SHP77 (cell line): ENCODE measurements around the gene ENOPH1.
"Not testable (repeated sequence)": the region's sequence is repeated elsewhere in the genome, so short reads cannot be mapped to it uniquely, and the experiment has no call there.

Source experiments
- DNase-seq, 2 experiments: peaks; one replicate each; lab custom pipeline; 2025; lab: John Stamatoyannopoulos, UW

ENOPH1 gene

DNA sequence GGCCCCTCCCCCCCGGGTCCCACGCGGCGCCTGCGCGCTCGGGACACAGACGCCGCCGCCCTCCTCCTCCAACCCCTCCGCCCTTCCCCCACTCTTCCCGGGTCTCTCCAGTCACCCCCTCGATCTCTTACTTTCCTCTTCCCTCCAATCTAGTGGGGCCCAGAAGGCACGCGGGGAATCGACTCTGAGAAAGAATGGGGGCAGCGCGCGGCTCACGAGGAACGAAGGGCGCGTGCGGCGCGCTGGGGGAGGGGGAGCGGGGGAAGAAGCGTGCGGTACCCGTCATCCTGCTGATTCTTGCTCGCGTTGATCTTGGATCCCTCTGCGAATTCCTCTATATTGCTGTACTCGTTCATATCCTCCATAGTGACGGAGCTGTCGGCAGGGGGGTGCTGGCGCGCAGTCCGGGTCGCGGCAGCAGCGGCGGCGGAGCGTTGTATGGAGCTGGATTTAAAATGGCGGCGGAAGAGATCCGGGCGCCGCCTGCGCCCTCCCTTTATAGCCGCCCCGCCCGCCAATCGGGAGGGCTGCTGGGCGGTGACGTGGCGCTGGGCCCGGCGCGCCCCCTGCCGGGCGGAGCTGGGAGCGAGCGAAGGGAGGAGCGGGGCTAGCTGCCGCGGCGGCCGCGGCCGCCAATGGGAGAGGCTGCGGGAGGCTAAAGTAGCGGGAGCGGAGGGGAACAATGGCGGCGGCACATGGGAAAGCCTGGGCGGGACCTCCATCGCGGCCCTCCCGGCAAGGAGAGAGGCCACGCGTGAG, 1.2 kb upstream of the ENOPH1 start:
- peak; percentile 76 to 79 for DNase-seq

DNA sequence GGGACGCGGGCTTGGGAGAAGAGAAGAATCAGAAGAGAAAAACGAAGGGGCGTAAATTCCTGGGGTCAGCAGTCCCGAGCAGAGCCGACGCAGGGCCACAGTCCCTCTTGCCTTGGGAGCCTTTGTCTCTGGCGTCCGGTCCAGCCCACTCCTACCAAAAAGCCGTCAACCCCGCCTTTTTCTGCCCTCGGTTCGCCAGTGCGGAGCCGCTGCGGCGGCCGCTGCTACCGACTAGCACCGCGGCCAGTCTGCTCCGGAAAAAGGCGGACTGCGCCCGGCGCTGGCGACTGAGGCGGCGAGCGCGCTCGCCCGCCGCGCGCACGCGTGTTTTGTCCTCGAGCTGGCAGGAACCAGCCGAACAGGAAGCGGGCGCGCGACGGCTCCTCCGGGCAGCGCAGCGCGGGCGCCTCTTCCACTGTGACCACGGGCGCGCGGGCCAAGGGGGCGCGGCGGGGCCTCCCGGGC, 630 bp upstream of the ENOPH1 start:
- no peak for DNase-seq

DNA sequence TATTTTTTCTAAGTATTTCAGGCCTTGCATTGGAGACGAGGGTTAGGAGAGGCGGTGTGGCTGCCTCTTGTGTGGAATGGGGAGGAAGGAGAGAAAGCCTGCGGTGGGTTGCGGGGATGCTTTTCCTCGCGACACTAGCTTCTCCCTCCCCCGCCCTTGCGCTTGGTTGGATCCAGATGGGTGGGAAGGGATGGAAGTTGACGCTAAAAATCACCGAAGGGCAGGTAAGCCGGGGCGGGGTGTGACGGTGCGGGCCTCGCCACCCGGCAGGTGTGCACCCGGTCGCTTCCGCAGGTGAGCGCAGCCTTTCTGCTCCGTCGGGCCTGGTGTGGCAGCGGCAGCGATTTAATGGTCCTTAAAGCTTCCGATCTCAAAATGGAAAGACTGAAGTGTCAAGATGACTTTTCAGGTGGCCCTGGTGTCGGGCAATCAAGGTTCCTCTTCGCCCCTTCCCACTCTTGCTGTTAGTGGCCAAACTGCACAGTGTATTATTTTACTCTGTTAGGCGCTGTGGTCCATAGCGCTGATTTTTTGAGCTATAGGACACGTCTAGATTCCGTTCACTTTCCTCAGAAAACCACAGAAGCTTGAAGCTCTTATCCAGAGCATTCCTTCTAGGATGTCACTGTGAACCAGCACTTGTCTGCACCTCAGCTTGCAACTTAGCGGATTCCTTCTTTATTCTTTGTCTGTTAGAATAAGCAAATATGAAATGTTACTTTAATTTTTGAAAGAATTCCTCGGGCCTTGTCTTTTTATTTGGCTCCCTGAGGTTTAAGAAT, 765 bp downstream of the ENOPH1 start:
- peak; percentile 50 to 58 for DNase-seq

DNA sequence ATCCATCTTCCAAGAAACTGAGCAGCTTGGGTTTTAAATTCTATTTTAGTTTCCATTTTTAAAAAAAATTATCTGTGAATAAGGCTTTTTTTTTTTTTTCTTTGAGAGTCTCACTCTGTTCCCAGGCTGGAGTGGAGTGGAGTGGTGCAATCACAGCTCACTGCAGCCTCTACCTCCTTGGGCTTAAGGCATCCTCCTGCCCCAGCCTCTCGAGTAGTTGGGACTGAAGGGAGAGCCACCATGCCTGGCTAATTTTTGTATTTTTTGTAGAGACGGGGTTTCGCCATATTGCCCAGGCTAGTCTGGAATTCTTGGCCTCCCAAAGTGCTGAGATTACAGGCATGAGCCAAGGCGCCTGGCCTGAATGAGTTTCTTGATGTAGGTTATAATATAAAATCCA, 1.4 kb downstream of the ENOPH1 start:
- no peak for DNase-seq

DNA sequence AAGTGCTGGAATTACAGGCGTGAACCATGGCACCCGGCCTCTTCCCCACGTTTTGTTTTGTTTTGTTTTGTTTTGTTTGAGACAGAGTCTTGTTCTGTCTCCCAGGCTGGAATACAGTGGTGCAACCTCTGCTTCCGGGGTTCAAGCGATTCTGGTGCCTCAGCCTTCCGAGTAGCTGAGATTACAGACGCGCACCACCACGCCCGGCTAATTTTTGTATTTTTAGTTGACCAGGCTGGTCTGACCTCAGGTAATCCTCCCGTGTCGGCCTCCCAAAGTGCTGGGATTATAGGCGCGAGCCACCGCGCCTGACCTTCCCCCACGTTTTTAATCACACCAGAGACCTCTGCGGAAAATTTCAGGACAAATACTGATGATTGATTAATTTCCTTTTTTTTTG, 2.2 kb downstream of the ENOPH1 start:
- DNase-seq = no peak

DNA sequence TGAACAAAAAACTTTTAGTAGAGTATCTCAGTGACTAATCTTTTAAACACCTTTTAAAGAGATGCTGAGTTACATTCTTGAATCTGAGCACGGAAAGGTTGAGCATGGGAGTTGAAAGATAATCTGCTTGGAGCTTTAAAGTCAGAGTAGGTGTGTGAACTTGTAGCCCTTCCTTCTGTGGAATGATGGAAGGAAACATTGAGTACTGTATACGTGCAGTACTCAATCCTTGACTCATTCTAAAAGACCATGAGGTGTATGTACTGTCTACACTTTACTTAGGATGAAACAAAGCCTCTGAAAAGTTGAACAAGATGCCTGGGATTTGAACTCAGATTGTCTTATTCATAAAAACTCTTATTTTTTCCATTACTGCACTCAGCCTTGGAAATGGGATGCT, 3.4 kb downstream of the ENOPH1 start:
- DNase-seq = no peak

DNA sequence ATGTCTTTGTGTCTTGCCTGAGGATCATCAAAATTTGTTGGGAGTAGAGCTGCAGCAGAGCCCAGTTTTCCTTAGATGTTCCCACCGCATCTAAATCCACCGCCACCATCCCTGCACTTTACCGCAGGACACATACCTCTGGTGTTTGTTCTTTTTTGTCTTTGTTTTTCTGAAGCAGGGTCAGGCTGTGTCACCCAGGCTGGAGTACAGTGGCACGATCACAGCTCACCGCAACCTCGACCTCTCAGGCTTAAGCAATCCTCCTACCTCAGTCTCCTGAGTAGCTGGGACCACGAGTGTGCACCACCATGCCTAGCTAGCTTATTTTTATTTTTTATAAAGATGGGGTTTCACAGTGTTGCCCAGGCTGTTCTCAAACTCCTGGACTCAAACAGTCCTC, 4.6 kb downstream of the ENOPH1 start:
- no peak for DNase-seq

DNA sequence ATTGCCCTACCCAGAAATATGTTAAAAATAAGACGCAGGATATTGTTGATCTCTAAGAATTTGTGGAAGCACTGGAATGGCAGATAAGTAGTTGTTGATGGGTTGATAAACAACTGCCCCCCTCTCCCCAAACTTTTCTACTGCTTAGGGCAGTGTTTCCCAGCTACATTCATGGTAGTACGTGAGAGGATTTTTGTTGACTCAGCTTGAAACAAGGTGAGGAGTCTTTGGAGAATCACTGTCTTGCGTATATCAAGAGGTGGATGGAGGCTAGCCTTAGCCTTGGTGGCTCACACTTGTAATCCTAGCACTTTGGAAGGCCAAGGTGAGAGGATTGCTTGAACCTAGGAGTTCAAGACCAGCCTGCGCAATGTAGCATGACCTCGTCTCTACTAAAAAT, 5.7 kb downstream of the ENOPH1 start:
- no peak for DNase-seq

DNA sequence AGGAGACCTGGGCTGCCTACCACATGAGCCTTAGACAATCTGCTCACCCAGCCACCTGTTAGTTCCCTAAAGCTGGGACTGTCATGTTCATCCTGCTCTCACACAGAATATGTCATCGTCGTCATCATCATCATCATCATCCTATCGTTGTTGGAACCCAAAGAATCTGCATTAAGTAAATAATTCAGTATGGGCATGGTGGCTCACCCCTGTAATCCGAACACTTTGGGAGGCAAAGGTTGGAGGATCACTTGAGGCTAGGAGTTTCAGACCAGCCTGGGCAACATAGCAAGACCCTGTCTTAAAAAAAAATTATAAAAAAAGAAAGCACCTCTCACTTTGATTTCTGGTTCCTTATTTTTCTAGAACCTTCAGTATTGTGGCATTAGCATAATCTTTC, 6.4 kb downstream of the ENOPH1 start:
- DNase-seq = no peak

DNA sequence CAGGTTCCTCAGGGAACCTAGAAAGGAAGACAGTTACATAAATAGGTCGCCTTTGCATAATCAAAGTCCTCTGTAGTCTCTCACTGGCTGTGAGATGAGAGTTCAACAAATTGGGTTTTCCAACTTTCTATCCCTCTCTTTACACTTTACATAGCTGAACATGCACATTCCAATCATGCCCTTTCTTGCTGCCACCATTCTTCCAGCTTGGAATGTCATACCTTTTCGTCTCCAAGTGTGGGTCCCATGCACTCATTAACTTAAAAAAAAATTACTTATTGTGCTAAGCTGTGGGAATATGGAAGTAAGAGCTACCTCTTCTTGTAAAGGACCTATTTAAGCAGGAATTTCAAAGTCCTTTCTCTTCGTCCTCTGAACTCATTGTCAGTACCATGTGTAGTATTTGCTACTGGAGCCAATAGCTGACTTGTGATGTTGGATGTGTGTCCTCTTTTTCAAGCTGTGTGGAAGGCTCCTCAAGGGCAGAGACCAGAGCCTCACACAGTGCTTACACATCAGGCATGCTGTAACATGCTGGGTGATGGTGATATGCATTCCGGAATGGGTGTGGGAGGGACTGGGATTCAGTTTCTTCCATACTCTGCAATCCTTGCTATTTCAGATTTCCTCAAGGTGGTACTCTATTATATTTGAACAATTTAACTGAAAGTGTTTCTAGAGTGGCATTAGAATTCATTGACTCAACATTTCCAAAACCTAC, 7.1 kb downstream of the ENOPH1 start:
- no peak for DNase-seq

DNA sequence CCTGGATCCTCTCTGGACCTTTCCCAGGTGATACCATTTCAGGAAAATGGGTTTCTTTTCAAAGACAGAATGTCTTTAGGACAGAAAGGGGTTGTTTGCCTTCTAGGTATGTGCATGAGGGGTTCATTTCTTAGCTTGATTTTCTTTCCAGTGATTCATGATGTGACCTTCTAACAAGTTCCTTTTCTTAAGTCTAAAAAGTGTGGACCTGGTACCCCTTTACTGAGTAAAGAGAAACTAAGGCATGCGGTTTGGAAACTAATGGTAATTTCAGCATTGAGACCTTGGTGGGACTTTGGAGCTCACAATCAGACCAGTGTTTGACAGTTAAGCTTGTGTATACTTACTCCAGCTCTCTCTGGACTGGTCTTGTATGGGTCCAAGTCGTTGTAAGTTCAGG, 8.7 kb downstream of the ENOPH1 start:
- DNase-seq = no peak

DNA sequence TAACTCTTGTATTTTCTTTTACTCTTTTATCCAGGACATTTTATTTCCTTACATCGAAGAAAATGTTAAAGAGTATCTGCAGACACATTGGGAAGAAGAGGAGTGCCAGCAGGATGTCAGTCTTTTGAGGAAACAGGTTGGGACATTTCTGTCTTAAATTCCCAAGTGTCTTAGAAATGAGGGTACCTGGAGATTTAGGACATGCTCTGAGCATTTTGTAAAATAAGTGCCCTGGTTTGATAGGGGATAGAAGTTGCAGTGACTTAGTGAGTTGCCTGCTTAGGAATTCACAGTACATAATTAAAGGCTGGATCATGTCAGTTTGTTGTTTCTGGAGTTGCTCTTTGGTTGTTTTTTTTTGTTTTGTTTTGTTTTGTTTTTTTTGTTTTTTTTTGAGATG, 17.5 kb downstream of the ENOPH1 start:
- no peak for DNase-seq

DNA sequence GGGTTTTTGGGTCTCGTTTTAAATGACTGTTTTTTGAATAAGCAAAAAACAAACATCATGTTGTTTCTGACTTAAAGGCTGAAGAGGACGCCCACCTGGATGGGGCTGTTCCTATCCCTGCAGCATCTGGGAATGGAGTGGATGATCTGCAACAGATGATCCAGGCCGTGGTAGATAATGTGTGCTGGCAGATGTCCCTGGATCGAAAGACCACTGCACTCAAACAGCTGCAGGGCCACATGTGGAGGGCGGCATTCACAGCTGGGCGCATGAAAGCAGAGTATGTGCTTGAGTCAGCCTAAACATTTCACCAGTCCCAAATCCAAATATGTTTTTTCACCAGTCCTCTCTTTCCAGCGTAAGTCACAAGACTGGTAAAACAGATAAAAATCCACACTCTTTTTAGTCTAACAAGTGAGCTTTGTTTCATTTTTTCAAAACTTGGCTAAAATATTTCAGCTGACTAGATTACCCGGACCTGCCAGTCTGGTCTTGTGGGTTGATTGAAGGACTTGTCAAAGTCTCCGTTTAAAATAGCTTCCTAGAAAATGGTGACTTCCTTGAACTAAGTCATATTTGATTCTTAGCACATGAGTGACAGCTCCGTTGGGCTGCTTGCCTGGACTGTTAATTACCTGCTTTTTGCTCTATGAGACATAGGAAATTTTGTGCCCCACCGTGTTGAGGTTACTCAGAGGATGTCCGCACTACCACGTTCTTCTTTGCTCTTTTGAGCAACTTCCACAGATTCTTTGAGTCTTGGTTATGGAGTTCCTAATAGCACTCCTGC, 20.8 kb downstream of the ENOPH1 start:
- no peak for DNase-seq

DNA sequence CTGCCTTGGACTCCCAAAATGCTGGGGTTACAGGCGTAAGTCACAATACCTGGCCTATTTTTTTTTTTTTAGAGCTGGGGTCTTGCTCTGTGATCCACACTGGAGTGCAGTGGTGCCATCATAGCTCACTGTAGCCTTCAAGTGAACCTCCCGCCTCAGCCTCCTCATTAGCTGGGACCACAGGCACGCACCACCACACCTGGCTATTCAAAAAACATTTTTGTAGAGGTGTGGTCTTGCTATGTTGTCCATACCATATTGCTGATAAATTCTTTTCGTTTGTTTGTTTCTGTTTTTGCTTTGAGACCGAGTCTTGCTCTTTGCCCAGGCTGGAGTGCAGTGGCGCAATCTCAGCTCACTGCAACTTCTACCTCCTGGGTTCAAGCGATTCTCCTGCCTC, 21.6 kb downstream of the ENOPH1 start:
- DNase-seq = no peak

DNA sequence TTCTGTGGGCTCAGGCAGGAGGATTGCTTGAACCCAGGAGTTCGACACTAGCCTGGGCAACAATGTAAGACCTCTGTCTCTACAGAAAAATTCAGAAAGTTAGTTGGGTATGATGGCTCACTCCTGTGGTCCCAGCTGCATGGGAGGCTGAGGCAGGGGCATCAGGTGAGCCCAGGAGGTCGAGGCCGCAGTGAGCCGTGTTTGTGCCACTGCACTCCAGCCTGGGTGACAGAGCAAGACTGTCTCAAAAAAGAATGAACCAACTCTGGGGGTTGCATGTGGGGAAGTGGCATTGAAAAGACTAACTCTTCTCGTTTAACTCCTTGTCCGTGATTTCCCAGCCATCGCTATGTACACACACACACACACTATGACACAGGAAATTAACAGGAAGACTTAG, 26.9 kb downstream of the ENOPH1 start:
- DNase-seq = no peak

DNA sequence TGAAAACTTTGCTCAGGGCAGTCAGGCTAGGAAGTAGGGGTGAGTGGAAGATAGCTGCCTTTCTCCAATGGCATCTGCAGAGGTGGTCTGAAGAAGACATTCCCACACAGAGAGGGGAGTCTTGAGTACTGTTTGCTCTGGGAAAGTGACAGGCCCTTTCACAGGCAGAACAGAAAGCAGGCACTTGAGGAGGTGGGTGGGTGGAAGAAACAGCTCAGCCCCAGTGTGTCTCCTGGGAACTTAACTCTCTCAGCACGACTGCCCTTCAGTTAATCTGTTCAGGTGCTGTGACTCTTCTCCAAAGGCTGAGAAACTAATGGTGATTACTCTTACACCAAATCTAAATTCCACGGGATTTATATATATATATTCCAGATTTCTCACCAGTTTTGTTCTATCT, 28.3 kb downstream of the ENOPH1 start:
- no peak for DNase-seq

DNA sequence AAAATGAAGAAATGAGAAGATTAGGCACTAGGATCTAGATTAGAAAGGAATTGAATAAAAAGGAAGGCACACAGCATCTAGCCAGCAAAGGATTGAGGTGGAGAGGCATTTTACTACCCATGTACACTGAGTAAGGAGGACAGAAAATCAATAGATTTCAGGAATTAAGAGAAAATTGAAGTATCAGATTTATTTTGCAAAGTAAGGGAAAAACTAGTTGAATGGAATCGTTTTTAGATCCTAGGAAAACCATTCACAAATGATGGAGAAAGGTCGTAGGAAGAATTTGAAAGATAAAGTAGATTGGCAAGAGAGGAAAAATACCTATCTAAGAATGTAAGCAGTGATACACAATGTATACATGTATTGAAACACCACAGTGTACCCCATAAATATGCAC, 31.3 kb downstream of the ENOPH1 start:
- no peak for DNase-seq

DNA sequence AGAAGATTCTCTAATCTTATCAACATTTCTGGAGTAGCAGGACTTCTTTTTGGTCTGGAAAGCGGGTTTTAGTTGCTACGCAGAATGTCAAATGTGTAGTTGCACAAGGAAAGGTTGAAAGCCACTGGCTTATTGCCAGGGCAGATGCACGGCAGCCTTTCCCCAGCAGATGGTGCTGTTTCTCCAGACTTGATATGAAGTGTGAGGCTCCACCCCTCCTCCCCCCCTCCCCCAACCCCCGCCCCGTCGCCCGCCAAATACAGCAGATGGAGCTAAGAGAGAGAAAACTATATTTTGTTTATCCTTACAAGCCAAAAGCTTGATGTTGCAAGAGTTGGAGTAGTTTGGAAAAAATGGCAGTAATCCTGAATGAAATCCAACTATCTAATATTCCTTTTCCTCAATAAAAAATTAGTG, 32.0 kb downstream of the ENOPH1 start:
- peak; percentile 60 to 66 for DNase-seq

DNA sequence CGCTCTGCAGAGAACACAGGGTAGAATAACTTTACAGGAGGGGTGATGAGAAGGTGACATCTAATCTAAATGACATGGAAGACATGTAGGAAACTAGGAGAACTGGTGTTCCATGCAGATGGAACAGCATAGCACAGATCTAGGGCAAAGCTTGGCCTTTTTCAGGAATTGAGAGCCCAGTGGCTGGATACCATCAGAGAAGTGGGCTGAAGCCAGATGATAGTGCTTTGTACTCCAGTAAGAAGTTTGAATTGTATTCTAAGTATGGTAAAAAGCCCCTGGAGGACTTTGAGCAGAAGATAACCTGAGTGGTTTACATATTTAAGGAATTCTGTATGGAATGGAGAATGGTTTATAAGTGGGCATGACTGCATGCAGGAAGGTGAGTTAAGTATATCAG, 32.8 kb downstream of the ENOPH1 start:
- no peak for DNase-seq

DNA sequence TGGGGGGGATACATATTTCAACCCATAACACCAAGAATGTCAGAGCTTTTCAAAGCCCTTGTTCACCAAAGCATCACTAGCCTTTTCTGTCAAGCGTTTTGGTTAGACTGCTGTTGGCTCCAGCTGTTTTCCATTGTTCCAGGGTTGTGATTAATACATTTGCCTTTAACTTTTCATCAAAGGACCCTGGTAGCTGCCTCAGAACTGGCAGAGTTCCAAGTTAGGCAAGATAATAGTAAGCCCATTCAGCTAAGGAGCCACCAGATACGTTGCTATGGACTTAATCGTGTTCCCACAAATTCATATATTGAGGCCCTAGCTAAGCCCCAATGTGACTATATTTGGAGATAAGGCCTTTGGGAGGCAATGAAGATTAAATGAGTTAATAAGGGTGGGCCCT, 37.1 kb downstream of the ENOPH1 start:
- DNase-seq = no peak

DNA sequence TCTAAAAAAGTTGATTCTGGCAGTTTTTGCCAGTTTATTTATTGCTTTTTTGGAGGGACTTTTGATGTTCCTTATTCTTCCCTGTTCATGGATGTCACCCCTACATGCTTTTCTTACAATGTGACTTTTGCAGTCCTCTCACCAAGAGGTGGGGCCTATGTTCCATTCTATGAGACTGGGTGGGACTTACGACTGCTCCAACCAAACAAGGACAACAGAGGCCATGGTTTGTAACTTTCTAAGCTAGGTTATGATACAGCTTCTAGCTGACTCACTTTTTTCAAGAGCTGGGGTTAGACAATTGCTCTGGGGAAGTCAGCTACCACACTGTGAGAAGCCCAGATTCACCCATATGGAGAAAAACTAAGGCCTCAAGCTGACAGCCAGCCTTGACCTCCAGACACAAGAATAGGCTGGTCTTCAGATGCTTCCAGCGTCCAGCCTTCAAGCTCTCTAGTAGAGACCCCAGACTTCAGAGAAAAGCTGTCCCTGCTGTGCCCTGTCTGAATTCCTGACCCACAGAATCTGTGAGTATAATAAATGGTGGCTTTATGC, 39.5 kb downstream of the ENOPH1 start:
- DNase-seq = peak in 1 of 2 experiments; percentile 4

DNA sequence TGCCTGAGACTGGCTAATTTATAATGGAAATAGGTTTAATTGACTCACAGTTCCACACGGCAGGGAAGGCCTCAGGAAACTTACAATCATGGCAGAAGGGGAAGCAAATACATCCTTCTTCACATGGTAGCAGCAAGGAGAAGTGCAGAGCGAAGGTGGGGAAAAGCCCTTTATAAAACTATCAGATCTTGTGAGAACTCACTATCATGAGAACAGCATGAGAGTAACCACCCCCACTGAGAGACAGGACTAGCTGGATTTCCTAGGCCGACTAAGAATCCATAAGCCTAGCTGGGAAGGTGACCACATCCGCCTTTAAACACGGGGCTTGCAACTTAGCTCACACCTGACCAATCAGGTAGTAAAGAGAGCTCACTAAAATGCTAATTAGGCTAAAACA, 42.7 kb downstream of the ENOPH1 start:
- not testable (repeated sequence) for DNase-seq
